Measurements from ENCODE around the gene BRD2.

Gene BRD2

GRCh38 chr6:33029328-33030184 is 61.2 kb downstream of the BRD2 start:
- peak; percentile 34 for DNase-seq (ENCODE audit: low spot score)

GRCh38 chr6:33030245-33030644 is 61.9 kb downstream of the BRD2 start:
- DNase-seq (ENCODE audit: low spot score): no peak
